CD4-positive, alpha-beta T cell treated with Interleukin-15 for 4 hours (primary cell): ENCODE results near the gene NUPR2.
"Not testable (repeated sequence)": the region's sequence is repeated elsewhere in the genome, so short reads cannot be mapped to it uniquely, and the experiment has no call there.

Experiments
- DNase-seq: peaks from one replicate; pipeline ENCODE4 v3.0.0-alpha.2; 2020; ENCODE audit warnings: low spot score

Gene NUPR2

GRCh38 chr7:56115852-56116538, at the start of gene NUPR2:
Gene NUPR2 (minus strand): TSS chr7:56116417. CDS start chr7:56116314, 103 bp downstream.
- no peak for DNase-seq

- no peak for DNase-seq
These were observed 41.1 kb upstream of the NUPR2 start for GRCh38 chr7:56157238-56157790.

- not testable (repeated sequence) for DNase-seq
These were observed 14.8 kb upstream of the NUPR2 start for GRCh38 chr7:56131062-56131461.

- DNase-seq: no peak
These were observed 11.2 kb upstream of the NUPR2 start for GRCh38 chr7:56127241-56127975.

GRCh38 chr7:56125831-56126230, 9.6 kb upstream of the NUPR2 start:
- no peak for DNase-seq

- no peak for DNase-seq
These were observed 8.8 kb upstream of the NUPR2 start for GRCh38 chr7:56124981-56125380.

- no peak for DNase-seq
These were observed 5.2 kb upstream of the NUPR2 start for GRCh38 chr7:56121440-56121839.

GRCh38 chr7:56112244-56112643, 4.0 kb downstream of the NUPR2 start:
- DNase-seq: not testable (repeated sequence)

- DNase-seq: no peak
These were observed 5.6 kb downstream of the NUPR2 start for GRCh38 chr7:56110611-56111010.

- DNase-seq: no peak
These were observed 8.3 kb downstream of the NUPR2 start for GRCh38 chr7:56107954-56108258.

- DNase-seq: peak; percentile 95
These were observed 9.8 kb downstream of the NUPR2 start, which contains the start of gene CHCHD2 for GRCh38 chr7:56106108-56107073. Gene CHCHD2 (minus strand): TSS chr7:56106476. CDS start chr7:56106413, 63 bp downstream.

- peak; percentile 16 for DNase-seq
These were observed 10.7 kb downstream of the NUPR2 start for GRCh38 chr7:56105508-56105907.

- DNase-seq: not testable (repeated sequence)
These were observed 12.1 kb downstream of the NUPR2 start for GRCh38 chr7:56104138-56104537.

- DNase-seq: no peak
These were observed 16.6 kb downstream of the NUPR2 start for GRCh38 chr7:56099653-56100052.

GRCh38 chr7:56098187-56099008, 17.8 kb downstream of the NUPR2 start:
- not testable (repeated sequence) for DNase-seq

- DNase-seq: no peak
These were observed 18.5 kb downstream of the NUPR2 start for GRCh38 chr7:56097700-56098099.

GRCh38 chr7:56092789-56093531, 23.3 kb downstream of the NUPR2 start, which contains the start of gene PHKG1:
Gene PHKG1 (minus strand): TSS chr7:56092952. CDS start chr7:56088941, 4,011 bp downstream.
- no peak for DNase-seq

- DNase-seq: not testable (repeated sequence)
These were observed 23.8 kb downstream of the NUPR2 start for GRCh38 chr7:56092388-56092787.

GRCh38 chr7:56091591-56091990, 24.6 kb downstream of the NUPR2 start:
- DNase-seq: no peak

GRCh38 chr7:56087445-56087844, 28.8 kb downstream of the NUPR2 start:
- DNase-seq: no peak
